HEK293 (cell line): Measurements from ENCODE around the gene PASK.

ENCODE experiments used
- CTCF ChIA-PET: fragments of 350-600 bp; formaldehyde crosslinking; extraction: SDS; loops from one replicate; lab custom pipeline; 2021; ENCODE audit warnings: antibody characterized with exemption; lab: Yijun Ruan, JAX
- POLR2A ChIA-PET: fragments of 300-600 bp; formaldehyde crosslinking; extraction: SDS; loops from one replicate; lab custom pipeline; 2020; ENCODE audit warnings: antibody characterized with exemption, inconsistent platforms; lab: Yijun Ruan, JAX
- H3K27ac ChIP-seq: fragments of 200-500 bp; sonication (Bioruptor generic); 2 replicates; pipeline ENCODE4 v1.5.1; 2014; ENCODE audit warnings: low read depth, low read length, control low read depth, inconsistent platforms; ENCODE audit errors: extremely low read depth
- H3K36me3 ChIP-seq, 2 experiments: fragments of 200-500 bp in 1 of 2; sonication (Bioruptor generic) in 1 of 2; 1 replicate in 1 of 2; 2 replicates in 1 of 2; pipeline ENCODE4 v1.5.1; 2014 to 2017; ENCODE audit warnings: inconsistent platforms in 2 of 2, low read length in 2 of 2; ENCODE audit not compliant: control insufficient read depth in 2 of 2, insufficient read depth in 1 of 2
- H3K4me1 ChIP-seq: fragments of 200-500 bp; sonication (Bioruptor generic); 2 replicates; pipeline ENCODE4 v1.5.1; 2014; ENCODE audit warnings: mild to moderate bottlenecking, low read length, inconsistent platforms; ENCODE audit not compliant: control insufficient read depth, insufficient read depth
- H3K4me3 ChIP-seq: 2 replicates; pipeline ENCODE4 v1.5.1; 2011; ENCODE audit warnings: low read depth, mild to moderate bottlenecking, control low read depth, low read length, moderate library complexity
- H3K9me3 ChIP-seq: fragments of 200-500 bp; sonication (Bioruptor generic); 2 replicates; pipeline ENCODE4 v1.5.1; 2014; ENCODE audit warnings: low read depth, low read length, inconsistent platforms; ENCODE audit not compliant: control insufficient read depth, insufficient read depth
- GFI1B ChIP-seq: fragments of 450-650 bp; formaldehyde crosslinking; IDR thresholded peaks from 2 replicates; pipeline ENCODE4 v1.5.1; 2016; ENCODE audit warnings: missing biosample characterization, missing genetic modification characterization
- IKZF3 ChIP-seq: fragments of 450-650 bp; IDR thresholded peaks from 2 replicates; pipeline ENCODE4 v1.5.0; 2018; ENCODE audit warnings: missing biosample characterization, mild to moderate bottlenecking, missing genetic modification characterization, moderate library complexity
- KLF16 ChIP-seq: fragments of 450-650 bp; formaldehyde crosslinking; IDR thresholded peaks from 2 replicates; pipeline ENCODE4 v1.5.1; 2017; ENCODE audit warnings: missing biosample characterization, missing genetic modification characterization
- SALL2 ChIP-seq: fragments of 450-650 bp; formaldehyde crosslinking; IDR thresholded peaks from 2 replicates; pipeline ENCODE4 v1.5.0; 2017; ENCODE audit warnings: missing biosample characterization, mild to moderate bottlenecking, missing genetic modification characterization, borderline replicate concordance
- SETDB1 ChIP-seq: IDR thresholded peaks from one replicate; pipeline ENCODE4 v1.6.1; 2017; ENCODE audit warnings: mild to moderate bottlenecking, low read length, moderate library complexity, mixed read lengths; ENCODE audit not compliant: insufficient read length
- ZBTB17 ChIP-seq: fragments of 450-650 bp; formaldehyde crosslinking; IDR thresholded peaks from 2 replicates; pipeline ENCODE4 v1.5.1; 2016; ENCODE audit warnings: missing biosample characterization, missing genetic modification characterization
- ZBTB48 ChIP-seq: fragments of 450-650 bp; formaldehyde crosslinking; IDR thresholded peaks from 2 replicates; pipeline ENCODE4 v1.5.1; 2016; ENCODE audit warnings: missing biosample characterization, missing genetic modification characterization
- ZNF335 ChIP-seq: fragments of 450-650 bp; formaldehyde crosslinking; conservative IDR thresholded peaks from 2 replicates; pipeline ENCODE4 v1.5.1; 2016; ENCODE audit warnings: missing biosample characterization, missing genetic modification characterization
- ZNF350 ChIP-seq: fragments of 450-650 bp; formaldehyde crosslinking; IDR thresholded peaks from 2 replicates; pipeline ENCODE4 v1.5.0; 2017; ENCODE audit warnings: missing biosample characterization, mild to moderate bottlenecking, missing genetic modification characterization
- ZNF433 ChIP-seq: fragments of 450-650 bp; formaldehyde crosslinking; IDR thresholded peaks from 2 replicates; pipeline ENCODE4 v1.5.1; 2016; ENCODE audit warnings: missing biosample characterization, missing genetic modification characterization, low read depth
- ZNF521 ChIP-seq: fragments of 450-650 bp; formaldehyde crosslinking; IDR thresholded peaks from 2 replicates; pipeline ENCODE4 v1.5.1; 2017; ENCODE audit warnings: missing biosample characterization, mild to moderate bottlenecking, missing genetic modification characterization
- ZNF530 ChIP-seq: fragments of 450-650 bp; formaldehyde crosslinking; IDR thresholded peaks from 2 replicates; pipeline ENCODE4 v1.5.1; 2016; ENCODE audit warnings: low read depth, missing biosample characterization, missing genetic modification characterization
- ZNF555 ChIP-seq: fragments of 450-650 bp; formaldehyde crosslinking; conservative IDR thresholded peaks from 2 replicates; pipeline ENCODE4 v1.5.1; 2017; ENCODE audit warnings: missing biosample characterization, mild to moderate bottlenecking, missing genetic modification characterization, inconsistent platforms
- ZNF571 ChIP-seq: fragments of 450-650 bp; formaldehyde crosslinking; IDR thresholded peaks from 2 replicates; pipeline ENCODE4 v1.5.0; 2017; ENCODE audit warnings: missing biosample characterization, missing genetic modification characterization
- ZNF610 ChIP-seq: fragments of 450-650 bp; formaldehyde crosslinking; IDR thresholded peaks from 2 replicates; pipeline ENCODE4 v1.5.1; 2016; ENCODE audit warnings: missing biosample characterization, missing genetic modification characterization, borderline replicate concordance
- ZNF621 ChIP-seq: fragments of 450-650 bp; formaldehyde crosslinking; IDR thresholded peaks from 2 replicates; pipeline ENCODE4 v1.5.1; 2017; ENCODE audit warnings: missing biosample characterization, missing genetic modification characterization
- ZNF654 ChIP-seq: fragments of 450-650 bp; formaldehyde crosslinking; IDR thresholded peaks from 2 replicates; pipeline ENCODE4 v1.5.1; 2016; ENCODE audit warnings: low read depth, missing biosample characterization, missing genetic modification characterization
- ZNF747 ChIP-seq: fragments of 450-650 bp; formaldehyde crosslinking; IDR thresholded peaks from 2 replicates; pipeline ENCODE4 v1.5.1; 2016; ENCODE audit warnings: missing biosample characterization, missing genetic modification characterization
- TF ChIP-seq, protein P1 (sequence below): fragments of 450-650 bp; formaldehyde crosslinking; IDR thresholded peaks from 2 replicates; pipeline ENCODE4 v1.5.1; 2016; ENCODE audit warnings: missing biosample characterization, missing genetic modification characterization
- TF ChIP-seq, protein P2 (sequence below): fragments of 450-650 bp; formaldehyde crosslinking; IDR thresholded peaks from 2 replicates; pipeline ENCODE4 v1.5.1; 2016; ENCODE audit warnings: missing biosample characterization, missing genetic modification characterization, low read depth
- TF ChIP-seq, protein P3 (sequence below): fragments of 450-650 bp; formaldehyde crosslinking; IDR thresholded peaks from 2 replicates; pipeline ENCODE4 v1.5.1; 2016; ENCODE audit warnings: missing biosample characterization, missing genetic modification characterization, borderline replicate concordance
- TF ChIP-seq, protein P4 (sequence below): fragments of 450-650 bp; formaldehyde crosslinking; IDR thresholded peaks from 2 replicates; pipeline ENCODE4 v1.5.1; 2016; ENCODE audit warnings: missing biosample characterization, missing genetic modification characterization

Gene PASK

DNA sequence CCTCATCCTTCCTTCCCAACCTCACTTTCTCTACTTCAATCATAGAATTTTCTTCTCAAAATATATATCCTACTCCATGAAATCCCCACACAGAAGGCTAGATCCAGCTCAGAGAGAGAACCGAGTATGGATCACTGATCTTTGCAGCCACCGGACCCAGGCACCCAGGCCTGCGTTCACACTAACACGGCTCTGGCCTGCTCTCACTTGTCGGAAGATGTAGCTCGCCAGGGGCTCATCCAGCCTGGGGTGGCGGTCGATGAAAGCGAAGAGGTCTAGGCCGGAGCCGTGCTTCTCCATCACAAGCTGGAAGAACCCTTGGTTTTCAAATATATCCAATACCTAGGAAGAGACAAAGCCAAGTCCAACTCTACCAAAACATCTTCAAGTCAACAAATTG, 34.4 kb downstream of the PASK start:
- Histone ChIP-seq H3K36me3 (peaks cover 5 to 62% of the 10 kb centered on the region in 2 experiments), H3K9me3 (no peaks in the 10 kb centered on the region), H3K4me3 (no peak overlapping the region), H3K4me1 (no peaks in the 10 kb centered on the region), H3K27ac (no peak overlapping the region)
- POLR2A ChIA-PET = no interaction called here
- TF ChIP-seq, protein P1, sequence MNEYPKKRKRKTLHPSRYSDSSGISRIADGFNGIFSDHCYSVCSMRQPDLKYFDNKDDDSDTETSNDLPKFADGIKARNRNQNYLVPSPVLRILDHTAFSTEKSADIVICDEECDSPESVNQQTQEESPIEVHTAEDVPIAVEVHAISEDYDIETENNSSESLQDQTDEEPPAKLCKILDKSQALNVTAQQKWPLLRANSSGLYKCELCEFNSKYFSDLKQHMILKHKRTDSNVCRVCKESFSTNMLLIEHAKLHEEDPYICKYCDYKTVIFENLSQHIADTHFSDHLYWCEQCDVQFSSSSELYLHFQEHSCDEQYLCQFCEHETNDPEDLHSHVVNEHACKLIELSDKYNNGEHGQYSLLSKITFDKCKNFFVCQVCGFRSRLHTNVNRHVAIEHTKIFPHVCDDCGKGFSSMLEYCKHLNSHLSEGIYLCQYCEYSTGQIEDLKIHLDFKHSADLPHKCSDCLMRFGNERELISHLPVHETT (tag by site-specific recombination) = no peak
- TF ChIP-seq ZNF335 (tag by site-specific recombination) (no peak), ZNF621 (tag by site-specific recombination) (no peak), ZNF747 (no peak), SALL2 (tag by site-specific recombination) (no peak), SETDB1 (no peak), KLF16 (tag by site-specific recombination) (no peak), ZNF350 (tag by site-specific recombination) (no peak)
- TF ChIP-seq, protein P2, sequence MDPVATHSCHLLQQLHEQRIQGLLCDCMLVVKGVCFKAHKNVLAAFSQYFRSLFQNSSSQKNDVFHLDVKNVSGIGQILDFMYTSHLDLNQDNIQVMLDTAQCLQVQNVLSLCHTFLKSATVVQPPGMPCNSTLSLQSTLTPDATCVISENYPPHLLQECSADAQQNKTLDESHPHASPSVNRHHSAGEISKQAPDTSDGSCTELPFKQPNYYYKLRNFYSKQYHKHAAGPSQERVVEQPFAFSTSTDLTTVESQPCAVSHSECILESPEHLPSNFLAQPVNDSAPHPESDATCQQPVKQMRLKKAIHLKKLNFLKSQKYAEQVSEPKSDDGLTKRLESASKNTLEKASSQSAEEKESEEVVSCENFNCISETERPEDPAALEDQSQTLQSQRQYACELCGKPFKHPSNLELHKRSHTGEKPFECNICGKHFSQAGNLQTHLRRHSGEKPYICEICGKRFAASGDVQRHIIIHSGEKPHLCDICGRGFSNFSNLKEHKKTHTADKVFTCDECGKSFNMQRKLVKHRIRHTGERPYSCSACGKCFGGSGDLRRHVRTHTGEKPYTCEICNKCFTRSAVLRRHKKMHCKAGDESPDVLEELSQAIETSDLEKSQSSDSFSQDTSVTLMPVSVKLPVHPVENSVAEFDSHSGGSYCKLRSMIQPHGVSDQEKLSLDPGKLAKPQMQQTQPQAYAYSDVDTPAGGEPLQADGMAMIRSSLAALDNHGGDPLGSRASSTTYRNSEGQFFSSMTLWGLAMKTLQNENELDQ (tag by site-specific recombination) = no peak
- CTCF ChIA-PET = no interaction called here

DNA sequence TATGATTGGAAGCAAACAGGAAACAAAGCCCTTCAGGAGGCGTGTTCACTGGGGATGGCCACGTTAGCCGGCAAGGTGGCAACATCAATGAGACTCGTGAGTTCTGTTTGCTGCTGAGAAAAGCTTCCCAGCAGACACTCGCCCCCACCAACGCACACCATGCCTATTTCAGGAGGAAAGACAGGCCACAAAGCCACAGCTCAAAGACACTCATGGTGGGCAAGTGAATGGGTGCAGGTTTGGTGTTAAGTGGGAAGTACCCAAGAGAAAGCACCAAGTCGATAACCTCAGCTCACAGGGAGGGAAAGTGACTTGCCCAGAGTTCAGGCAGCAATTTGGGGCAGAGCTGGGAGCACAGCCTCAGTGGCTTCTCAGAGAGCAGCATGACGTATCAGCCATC, 36.7 kb downstream of the PASK start:
- Histone ChIP-seq H3K4me3 (no peak overlapping the region), H3K4me1 (no peaks in the 10 kb centered on the region)
- no peak for TF ChIP-seq ZNF610 (tag by site-specific recombination)
- TF ChIP-seq ZNF555 (tag by site-specific recombination) = no peak
- TF ChIP-seq ZBTB48 (tag by site-specific recombination) = no peak
- TF ChIP-seq, protein P3, sequence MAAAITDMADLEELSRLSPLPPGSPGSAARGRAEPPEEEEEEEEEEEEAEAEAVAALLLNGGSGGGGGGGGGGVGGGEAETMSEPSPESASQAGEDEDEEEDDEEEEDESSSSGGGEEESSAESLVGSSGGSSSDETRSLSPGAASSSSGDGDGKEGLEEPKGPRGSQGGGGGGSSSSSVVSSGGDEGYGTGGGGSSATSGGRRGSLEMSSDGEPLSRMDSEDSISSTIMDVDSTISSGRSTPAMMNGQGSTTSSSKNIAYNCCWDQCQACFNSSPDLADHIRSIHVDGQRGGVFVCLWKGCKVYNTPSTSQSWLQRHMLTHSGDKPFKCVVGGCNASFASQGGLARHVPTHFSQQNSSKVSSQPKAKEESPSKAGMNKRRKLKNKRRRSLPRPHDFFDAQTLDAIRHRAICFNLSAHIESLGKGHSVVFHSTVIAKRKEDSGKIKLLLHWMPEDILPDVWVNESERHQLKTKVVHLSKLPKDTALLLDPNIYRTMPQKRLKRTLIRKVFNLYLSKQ (tag by site-specific recombination) = no peak
- TF ChIP-seq ZNF530 (tag by site-specific recombination) = no peak
- no peak for TF ChIP-seq ZNF747
- TF ChIP-seq, all 188 proteins: peak for 0
- Histone ChIP-seq H3K27ac (no peak overlapping the region), H3K9me3 (no peaks in the 10 kb centered on the region), H3K36me3 (peaks cover 5 to 75% of the 10 kb centered on the region in 2 experiments; a peak in 2 of 3 replicates)
- CTCF ChIA-PET = no interaction called here
- POLR2A ChIA-PET = interaction anchor here (1.0 kb wide), 1 partner anchor 85 kb away, joined by 7 read pairs; no protein-coding TSS in a partner anchor

DNA sequence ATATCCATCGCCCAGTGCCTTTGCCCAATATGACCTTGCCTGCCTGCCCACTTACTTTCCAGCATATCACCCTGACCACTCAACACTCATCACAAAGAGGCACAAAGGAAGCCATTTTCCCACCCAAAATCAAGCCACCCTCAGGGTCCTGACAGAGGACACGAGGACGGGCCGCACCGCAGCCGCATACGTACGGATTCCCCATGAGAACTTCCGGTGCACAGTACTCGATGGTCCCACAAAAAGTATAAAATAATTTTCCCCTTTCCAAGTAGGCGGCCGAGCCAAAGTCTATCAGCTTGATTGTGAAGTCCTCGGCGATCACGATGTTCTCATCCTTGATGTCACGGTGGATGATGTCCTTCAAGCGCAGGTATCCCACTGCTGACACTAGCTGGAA, 37.2 kb downstream of the PASK start:
- H3K4me1 ChIP-seq = no peaks in the 10 kb centered on the region
- no peak overlapping the region for H3K4me3 ChIP-seq
- H3K27ac ChIP-seq = no peak overlapping the region
- H3K36me3 ChIP-seq = peaks cover 5 to 77% of the 10 kb centered on the region in 2 experiments; a peak in 2 of 3 replicates
- TF ChIP-seq ZNF654 (tag by site-specific recombination) (no peak), ZNF433 (tag by site-specific recombination) (no peak), GFI1B (tag by site-specific recombination) (no peak), ZBTB17 (no peak), ZNF571 (no peak), ZNF521 (tag by site-specific recombination) (no peak), IKZF3 (tag by site-specific recombination) (no peak)
- TF ChIP-seq, protein P4, sequence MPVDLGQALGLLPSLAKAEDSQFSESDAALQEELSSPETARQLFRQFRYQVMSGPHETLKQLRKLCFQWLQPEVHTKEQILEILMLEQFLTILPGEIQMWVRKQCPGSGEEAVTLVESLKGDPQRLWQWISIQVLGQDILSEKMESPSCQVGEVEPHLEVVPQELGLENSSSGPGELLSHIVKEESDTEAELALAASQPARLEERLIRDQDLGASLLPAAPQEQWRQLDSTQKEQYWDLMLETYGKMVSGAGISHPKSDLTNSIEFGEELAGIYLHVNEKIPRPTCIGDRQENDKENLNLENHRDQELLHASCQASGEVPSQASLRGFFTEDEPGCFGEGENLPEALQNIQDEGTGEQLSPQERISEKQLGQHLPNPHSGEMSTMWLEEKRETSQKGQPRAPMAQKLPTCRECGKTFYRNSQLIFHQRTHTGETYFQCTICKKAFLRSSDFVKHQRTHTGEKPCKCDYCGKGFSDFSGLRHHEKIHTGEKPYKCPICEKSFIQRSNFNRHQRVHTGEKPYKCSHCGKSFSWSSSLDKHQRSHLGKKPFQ = no peak
- CTCF ChIA-PET = no interaction called here
- POLR2A ChIA-PET = interaction anchor here (1.0 kb wide), 1 partner anchor 86 kb away, joined by 7 read pairs; no protein-coding TSS in a partner anchor
- H3K9me3 ChIP-seq = no peaks in the 10 kb centered on the region
